ENCODE data around the gene PPP2R5E.
A peak's percentile ranks its signal among the peaks of the same experiment; 100 is the strongest.

Gene PPP2R5E

DNA sequence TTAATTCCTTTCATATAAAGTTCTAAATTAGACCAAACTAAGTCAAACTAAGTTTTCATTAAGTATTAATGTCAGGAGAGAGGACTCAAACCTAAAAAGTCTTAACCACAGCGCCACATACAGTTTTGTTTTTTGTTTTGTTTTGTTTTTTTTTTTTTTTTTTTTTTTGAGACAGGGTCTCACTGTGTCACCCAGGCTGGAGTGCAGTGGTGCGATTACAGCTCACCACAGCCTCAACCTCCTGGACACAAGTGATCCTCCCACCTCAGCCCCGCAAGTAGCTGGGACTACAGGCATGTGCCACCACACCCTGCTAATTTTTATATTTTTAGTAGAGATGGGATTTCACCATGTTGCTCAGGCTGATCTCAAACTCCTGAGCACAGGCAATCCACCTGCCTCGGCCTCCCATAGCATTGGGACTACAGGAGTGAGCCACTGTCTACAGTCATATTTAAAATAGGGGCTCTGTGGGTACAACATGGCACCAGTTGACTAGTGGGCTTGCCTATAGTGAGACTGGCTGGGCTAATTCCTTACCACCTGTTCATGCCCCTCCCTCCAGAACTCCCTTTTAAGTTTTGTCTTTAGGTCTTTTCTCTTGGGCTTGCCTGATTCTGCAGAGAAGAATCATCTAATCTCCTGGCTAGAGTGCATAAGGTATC lies 110.2 kb downstream of the PPP2R5E start:
- no peak for DNase-seq (ENCODE audit: low spot score)

DNA sequence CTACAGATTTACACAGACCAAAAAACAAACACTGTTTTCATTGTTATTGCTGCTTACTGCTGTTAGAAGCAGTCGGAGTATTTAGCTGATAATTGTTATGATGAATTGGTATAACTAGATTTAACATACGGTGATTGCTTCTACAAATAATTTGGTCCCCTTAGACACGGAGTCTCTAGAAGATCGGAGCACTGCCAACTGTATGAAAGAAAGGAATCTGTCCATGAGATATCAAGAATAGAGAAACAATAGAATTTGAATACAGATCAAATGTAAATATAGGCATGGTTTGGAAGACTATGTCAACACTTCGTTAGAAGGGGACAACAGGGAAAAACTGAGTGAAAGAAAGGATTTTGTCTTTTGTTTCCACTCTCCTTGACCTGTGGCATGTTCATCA lies 110.9 kb downstream of the PPP2R5E start:
- DNase-seq (ENCODE audit: low spot score), result no peak

DNA sequence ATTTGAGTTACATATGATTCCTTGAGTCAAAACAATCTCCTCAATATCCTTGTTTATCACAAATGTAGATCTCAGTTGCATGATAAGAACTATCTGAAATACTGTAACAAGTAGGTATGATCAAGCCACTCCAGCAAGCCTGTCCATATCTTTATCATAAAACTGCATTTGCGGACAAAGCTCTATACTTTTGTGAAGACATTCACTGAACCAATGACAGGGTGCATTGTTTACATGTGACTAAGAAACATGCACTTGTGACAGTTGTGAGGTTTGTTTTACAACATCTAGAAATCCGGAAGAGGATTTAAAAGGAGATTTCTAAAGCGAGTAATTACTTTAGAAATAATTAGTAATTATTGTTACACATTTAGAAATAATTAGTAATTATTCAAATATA lies 111.7 kb downstream of the PPP2R5E start:
- DNase-seq (ENCODE audit: low spot score), result no peak

DNA sequence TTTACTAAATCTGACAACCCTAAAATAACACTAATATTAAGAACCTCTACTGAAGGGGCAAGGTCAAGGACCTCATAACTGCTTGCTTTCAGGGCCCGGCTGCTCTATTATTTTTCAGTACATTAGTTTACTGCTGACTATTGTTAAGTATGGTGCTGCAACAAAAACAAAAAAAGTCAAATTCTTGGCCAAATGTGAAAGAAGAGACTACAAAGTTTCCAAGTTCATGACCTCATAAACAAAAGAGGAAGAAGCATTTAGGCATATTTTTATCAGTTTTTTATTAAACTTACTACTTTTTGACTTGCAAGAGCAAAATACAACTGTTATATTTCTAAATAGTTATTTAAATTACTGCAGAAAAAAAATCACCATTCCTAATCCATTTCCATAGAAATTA lies 114.7 kb downstream of the PPP2R5E start:
- DNase-seq (ENCODE audit: low spot score), result no peak

DNA sequence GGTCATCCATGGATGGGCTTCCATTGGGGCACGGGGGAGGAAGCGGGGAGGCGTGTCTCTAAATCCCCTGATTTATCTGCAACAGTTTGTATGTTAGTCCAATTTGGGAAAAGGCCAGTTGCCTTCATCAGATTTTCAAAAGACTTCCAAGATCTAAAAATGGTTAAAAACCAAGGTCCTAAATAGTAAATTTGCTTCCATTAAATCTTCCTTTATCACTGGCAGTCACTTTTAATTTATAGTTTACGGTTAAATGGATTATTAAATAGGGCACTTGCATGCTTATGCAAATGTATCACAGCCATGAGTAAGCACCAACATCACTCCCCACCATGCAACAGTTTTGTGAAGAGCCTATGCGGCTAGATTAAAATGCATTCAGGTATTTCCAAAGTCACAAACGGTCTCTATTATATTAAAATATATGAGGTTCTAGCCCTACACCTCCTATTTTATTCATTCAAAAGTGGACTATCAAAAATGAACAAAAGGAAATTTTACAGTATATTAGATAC lies 116.3 kb downstream of the PPP2R5E start:
- no peak for DNase-seq (ENCODE audit: low spot score)

DNA sequence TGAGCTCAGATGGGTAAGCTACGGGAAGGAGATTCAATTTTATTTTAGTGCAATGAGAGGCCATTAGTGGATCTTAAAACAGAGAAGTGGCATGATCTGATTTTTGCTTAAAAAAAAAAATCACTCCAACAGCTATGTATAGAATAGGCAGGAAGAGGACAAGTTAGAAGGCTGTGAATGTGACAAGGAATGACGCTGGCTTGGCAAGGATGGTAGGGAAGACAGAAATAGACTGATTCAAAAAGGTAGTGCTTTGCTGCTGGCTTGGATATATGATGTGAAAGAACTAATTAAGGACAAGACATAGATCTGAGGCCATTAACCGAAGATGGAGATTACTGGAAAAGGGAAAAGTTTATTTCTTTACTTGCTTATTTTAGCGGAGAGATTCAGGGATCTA lies 119.3 kb downstream of the PPP2R5E start:
- no peak for DNase-seq (ENCODE audit: low spot score)

DNA sequence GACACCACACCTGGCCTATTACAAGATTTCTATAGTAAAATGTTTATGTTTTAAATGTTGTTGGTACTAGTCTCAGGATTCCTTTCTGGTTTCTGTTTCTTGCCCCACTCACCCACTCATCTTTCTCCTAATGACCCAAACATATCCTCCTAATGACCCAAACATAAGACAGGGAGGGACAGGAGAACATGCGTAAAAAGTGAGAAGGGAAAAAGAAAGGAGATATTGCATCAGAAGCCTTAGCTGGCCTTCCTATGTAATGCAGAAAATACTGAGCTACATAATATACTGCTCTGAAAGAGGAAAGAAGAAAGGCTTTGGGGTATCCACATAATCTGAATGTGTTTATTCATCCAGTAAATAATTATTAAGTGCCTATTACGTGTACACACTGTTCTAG lies 119.8 kb downstream of the PPP2R5E start:
- no peak for DNase-seq (ENCODE audit: low spot score)

DNA sequence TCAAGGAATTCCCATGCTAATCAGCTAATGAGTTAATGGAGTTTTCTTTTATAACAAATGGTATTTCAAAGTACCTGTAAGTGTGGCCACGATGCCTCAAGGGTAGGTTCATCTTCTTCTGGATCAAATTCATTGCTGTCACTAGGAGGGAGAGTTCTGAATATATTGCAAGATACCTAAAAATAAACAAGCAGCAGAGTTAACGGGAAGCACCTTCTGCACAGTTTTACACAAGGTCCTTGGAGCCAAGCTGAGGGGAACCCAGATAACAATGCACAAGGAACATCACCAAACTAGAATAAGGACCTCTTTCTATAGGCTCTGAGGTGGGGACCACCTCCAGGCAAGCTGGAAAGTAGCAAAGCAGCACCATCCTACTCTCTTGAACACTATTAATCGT lies 121.3 kb downstream of the PPP2R5E start:
- DNase-seq (ENCODE audit: low spot score), result no peak

DNA sequence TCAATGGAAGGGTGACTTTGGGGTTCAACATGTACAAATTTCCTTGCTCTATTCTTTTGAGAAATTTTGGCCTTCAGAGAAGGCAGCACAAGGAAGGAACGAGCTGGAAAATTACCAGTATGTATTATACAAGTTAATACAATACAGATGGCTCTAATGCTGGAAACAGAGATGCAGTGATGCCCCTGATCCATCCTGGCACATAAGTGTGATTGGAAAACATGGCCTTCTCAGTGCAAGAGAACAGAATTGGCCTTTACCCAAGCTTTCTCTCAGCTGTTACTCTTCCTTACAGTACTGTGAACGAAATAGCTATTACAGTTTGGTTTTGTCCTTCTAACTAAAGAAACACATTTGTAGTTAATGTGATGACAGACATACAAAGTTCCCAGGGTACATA lies 122.0 kb downstream of the PPP2R5E start:
- DNase-seq (ENCODE audit: low spot score), result no peak

DNA sequence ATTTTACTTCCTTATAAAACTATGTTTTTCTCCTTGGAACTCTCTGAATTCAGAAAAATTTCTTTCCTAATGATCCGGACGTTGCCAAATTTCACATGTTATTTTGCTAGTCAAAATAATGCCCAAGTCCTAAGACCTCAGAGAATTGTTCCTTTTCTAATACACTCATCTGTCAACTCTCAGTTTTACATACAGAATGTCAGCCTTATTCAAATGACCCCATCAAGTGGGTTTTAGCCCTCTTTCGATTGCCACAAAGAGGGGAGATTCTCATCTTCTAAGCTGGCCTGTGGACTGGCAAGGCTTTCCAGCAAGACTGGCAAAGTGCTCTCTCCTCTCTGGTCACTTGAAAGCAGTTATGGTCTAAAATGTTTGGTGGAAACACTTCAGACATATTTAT lies 125.2 kb downstream of the PPP2R5E start:
- DNase-seq (ENCODE audit: low spot score), result no peak

DNA sequence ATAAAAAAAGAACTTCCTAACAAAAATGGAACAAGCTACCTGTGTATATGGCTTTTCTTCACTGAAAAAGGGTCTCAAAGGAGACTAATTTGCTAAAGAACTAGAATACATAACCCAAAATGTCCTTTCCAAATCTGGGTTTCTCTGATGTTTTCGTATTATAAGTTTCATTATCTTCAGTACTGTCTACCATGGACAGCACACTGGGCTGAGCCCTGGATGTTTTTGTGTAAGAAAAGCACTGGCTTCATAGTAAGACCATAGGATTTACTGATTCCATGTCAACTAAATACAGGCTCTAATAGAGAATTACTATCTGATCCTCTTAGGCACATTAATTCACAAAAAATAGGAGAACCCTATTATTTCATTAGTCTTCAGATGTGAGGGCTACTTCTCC lies 130.2 kb downstream of the PPP2R5E start:
- no peak for DNase-seq (ENCODE audit: low spot score)

DNA sequence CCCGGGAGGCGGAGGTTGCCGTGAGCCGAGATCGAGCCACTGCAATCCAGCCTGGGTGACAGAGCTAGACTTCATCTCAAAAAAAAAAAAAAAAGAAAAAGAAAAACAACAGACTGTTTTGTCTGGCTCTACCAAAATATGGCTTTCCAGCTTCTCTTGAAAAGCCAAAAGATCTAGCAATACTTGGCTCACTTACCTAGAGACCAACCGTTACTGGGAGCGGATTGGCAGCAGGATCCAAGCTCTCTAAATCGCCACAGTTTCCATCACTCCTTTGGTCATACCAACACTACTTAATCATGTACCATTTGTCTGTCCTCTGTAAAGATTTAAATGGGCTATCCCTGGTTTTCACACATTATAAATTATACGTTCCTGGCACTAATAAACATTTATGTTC lies 136.8 kb downstream of the PPP2R5E start:
- DNase-seq (ENCODE audit: low spot score), result no peak

DNA sequence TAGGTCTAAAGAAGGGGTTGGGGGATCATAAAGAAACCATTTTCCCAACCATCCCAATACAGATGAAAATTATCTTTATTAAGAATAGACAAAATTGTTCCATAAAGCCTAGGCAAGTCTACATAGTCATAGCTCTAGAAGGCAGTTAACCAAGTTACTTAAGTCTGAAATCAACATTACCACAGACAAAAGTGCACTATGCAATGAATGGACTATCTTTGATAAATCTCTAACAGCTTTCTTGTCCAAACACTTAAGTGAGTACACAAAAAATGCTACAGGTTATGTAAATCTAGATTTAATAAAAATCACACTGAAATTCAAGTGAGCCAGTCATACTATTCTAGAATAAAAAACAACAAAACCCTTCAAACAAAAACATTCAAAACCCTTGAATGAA lies 137.5 kb downstream of the PPP2R5E start:
- no peak for DNase-seq (ENCODE audit: low spot score)

DNA sequence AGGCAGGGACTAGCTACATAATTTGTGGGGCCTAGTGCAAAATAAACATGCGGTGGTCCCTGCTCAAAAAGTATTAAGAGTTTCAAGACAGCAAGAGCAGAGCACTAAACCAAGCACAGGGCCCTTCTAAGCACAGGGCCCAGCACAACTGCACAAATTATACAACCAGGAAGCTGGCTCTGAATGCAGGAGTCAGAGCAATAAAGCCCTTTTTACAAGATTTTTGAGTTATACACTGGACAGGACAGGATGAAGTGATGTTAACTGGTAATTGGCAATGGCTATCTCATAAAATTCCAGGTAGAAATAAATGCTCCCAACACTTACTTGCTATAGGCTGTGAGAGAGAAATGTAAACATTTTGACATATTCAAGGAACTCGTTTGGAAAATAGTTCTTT lies 138.3 kb downstream of the PPP2R5E start:
- no peak for DNase-seq (ENCODE audit: low spot score)

DNA sequence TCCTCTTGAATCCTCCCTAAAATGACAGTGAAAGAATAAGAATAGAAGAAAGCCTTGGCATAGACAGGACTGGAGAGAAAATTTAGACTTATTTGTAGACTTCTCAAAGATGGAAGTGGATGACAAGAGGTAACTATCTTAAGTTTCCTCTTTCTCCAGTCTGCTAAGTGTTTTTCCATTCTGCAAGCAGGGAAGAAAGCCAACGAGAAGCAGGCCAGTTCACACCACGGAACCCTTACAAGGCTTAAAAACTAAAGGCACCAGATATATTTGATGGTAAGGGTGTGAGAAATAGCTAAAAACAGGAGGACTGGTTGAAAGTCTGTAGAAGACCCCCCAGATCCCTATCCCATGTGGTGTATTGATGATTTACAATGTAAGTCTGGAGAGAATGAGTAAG lies 141.5 kb downstream of the PPP2R5E start:
- DNase-seq (ENCODE audit: low spot score), result no peak

DNA sequence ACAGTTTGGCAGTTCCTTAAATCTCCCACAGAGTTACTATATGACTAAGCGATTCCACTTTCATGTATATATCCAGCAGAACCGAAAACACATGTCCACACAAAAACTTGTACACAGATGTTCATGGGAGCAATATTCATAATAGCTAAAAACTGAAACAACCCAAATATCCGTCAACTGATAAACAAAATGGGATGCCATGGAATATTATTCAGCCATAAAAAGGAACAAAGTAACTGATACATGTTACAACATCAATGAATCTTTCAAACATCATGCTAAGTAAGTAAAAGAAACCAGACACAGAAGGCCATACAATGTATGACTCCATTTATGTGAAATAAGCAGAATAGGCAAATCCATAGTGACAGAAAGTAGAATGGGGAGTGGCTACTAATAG lies 144.2 kb downstream of the PPP2R5E start:
- no peak for DNase-seq (ENCODE audit: low spot score)

DNA sequence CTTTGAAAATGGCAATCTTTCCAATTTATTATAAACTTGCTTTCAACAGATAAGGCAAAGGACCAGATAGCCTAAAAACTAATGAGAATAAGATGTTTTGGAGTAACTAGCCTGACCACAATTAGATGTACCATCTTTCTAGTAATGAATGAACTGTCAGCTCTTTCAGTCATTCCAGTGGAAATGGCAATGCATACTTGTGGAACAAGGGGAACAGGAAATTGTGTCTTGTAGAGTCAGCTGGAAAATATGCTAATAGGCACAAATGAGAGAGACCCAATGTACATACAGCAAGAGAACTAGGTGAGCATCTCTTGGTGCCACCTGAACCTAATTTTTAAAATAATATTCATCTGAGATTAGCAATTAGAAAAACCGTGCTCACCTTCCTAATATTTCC lies 148.3 kb downstream of the PPP2R5E start:
- DNase-seq (ENCODE audit: low spot score), result no peak

DNA sequence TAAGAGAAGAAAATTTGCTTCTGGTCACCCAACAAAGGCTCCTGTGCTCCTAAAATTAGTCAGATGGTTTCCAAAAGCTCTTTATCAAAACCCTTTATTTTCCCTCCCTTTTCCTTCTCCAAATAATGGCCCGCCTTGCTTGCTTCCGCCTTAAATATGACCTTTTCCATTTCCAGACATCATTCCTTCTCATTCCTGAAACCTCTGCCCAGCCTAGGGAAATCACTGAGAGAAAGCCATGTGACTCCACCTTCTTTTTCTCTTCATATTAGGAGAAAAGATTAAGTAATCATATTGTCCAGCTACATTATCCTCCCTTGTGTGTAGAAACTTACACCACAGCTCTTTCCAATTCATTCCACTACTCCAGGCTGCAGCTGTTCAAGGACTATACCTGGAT lies 148.7 kb downstream of the PPP2R5E start:
- no peak for DNase-seq (ENCODE audit: low spot score)

DNA sequence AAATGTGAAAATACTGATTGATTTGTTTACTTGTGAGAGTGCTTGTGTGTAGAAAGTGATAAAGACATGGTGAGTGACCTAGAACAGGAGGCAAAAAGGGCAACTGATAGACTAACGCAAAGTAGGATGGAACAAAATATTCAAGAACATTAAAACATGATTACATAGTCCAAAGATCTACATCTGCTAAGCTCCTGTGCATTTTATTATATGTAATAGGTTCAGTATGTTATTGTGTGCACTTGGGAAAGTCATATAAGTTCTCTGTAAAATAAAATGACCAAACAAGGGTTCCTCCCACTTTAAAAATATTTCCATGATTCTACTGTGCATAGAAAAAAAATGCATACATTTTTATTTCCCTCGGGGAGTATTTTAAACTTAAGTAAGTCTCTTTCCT lies 150.2 kb downstream of the PPP2R5E start:
- DNase-seq (ENCODE audit: low spot score), result no peak

DNA sequence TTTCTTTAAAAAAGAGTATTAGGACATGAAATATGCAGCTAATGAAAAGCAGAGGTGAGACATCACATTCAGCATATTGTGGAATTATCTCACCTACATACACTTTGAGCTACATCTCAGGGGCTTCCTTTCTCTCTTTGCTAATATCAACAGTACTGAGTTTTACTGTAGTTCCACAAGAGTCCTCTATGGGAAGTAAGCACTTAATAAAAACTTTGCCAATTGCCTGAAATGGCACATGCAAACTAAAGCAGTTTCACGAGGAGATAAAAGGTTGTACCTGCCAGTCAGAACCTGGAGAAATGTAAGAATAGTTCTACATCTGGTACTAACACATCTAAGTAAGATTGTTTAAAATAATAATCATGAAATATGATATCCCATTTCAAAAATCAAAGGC lies 150.9 kb downstream of the PPP2R5E start:
- no peak for DNase-seq (ENCODE audit: low spot score)

DNA sequence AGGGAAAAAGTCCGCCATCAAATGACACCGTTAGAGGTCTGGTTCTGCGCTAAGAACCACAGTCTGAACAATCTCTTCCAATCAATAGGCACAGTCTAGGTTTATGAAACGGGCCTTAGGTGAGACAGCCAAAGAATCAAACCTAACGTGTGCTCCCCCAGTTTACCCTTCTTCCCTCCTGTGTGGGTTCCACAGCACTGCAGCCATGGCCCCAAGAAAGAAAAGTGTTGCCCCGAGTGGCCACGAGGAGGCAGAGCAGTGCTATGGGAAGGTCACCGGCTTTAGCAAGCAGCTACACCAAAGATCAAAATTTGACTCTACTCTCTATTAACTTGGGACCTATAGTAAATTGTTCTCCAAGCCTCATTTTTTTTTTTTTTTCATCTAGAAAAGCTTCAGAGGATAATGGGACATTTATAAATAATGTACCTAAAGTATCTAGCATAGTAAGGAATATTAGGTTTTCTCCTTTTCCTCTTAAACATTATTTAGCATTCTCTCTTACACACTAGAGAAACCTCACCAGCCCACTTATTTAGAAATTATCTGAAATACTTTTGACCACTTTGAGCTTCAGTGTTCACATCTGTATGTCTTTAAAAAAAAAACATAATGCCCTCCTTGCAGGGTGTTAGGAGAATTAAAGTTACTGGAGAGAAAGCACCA lies 154.3 kb downstream of the PPP2R5E start:
- DNase-seq (ENCODE audit: low spot score), result peak; percentile 57

DNA sequence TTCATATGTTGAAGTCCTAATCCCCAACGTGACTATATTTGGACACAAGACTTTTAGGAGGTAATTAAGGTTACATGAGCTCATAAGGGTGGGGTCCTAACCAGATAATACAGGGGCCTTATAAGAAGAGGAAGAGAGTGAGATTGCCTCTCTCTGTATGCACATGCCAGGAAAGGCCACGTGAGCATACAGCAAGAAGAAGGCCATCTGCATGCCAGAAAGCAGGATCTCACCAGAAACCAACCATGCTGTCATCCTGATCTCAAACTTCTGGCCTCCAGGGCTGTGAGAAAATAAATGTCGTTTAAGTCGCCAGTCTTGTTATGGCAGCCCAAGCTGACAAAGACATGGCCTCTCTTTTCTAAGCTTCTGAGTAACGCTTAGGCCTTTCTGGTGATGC lies 155.5 kb downstream of the PPP2R5E start:
- DNase-seq (ENCODE audit: low spot score), result no peak

DNA sequence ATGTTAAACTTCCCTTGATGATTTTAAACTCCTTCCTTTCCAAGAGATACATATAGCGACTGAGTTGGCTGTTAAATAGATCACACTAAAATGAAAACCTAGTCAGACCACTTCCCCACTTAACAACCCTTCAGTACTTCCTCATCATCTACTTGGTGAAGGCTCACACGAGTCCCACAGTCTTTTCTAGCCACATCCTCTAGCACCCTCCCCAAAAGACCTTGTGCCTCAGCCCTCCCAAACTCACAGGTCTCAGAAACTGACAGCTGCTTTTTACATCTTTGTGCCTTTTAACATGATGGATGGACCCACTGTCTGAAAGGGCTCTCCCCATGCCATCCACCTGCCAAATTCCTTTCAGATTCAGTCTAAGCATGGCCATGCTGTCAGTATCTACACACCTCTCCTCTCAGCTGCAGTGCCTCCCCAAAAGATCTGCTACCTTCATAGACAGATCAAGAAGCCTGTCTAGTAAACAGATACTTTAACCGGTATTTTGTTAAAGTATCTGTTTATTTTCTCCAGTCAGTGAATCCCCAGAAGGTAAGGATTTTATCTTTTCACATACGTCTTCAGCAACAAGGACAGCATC lies 159.3 kb downstream of the PPP2R5E start:
- DNase-seq (ENCODE audit: low spot score), result no peak

DNA sequence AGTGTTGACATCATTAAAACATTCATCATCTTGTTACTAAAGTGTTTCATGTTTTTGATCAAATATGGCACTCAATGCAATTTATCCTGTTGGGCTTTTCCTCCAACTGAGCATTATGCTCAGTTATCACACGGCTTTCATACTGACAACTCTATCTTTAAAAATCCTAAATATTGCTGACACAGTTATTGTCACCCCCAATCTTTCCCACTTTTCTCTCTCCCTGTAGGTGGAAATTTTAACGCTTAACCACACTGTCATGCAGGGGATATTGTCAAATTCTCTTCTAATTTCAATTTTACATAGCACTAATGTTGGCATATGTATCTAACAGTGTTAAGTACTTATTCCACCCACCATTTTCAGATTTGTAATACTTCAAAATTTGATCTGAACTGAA lies 164.7 kb downstream of the PPP2R5E start:
- no peak for DNase-seq (ENCODE audit: low spot score)

Data from ecto neural progenitor cell (in vitro differentiated cells).